ENCODE results near the gene NINJ2.
"Not testable (repeated sequence)": the region's sequence is repeated elsewhere in the genome, so short reads cannot be mapped to it uniquely, and the experiment has no call there.

Gene NINJ2

DNA sequence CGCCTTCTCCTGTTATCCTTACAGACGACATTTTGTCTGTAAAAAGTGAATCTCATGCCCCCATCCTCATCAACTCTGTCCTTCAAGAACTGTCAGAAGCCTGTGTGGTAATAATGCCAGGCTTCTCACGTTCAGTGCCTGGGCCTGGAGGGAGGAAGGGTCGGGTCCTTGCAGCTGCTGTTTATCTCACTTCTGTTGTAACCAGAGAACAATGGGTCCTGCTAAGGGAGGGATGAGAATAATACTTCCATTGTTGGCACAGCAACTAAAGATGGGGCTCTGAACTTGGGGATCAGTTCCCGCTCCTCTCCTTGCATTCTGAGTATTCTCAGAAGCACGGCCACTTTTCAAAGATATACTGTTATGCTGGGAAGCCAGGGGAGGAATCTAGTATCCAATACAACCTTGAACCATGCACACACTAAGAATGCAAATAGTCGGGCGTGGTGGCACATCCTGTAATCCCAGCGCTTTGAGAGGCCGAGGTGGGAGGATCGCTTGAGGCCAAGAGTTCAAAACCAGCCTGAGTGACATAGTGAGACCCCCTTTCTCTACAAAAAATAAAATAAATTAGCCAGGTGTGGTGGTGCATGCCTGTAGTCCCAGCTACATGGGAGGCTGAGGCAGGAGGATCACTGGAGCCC, 38.8 kb upstream of the NINJ2 start:
- DNase-seq (ENCODE audit: extremely low read depth, insufficient read length), result no peak
- H3K4me3 ChIP-seq (replicated peaks; ENCODE audit: low read depth, low read length), result no peak overlapping the region
- no peak for TF ChIP-seq CTCF (IDR thresholded peaks at IDR 0.05; ENCODE audit: insufficient read depth, low read length, poor library complexity, severe bottlenecking)
- H3K27me3 ChIP-seq (replicated peaks; ENCODE audit: control insufficient read depth, insufficient read depth, low read length), result no peaks in the 10 kb centered on the region
- H3K36me3 ChIP-seq (ENCODE audit: control insufficient read depth, insufficient read depth, low read length), result no peaks in the 10 kb centered on the region

DNA sequence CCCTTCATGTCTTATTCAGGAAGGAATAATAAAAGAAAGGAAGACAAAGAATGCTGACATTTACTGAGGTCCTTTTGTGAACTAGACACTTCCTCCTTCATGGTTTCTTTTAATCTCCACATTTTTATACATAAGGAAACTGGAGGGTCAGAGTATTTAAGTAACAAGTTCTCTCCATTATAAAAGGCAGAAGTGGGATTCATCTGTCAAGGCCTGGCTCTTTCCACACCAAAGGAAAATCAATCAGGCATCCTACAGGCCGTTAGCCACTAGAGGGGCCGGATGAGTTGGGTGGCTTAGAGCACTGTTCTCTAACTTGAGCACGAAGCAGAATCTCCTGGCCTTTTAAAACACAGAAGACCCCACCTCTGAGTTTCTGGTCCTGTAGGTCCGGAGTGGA, 36.8 kb upstream of the NINJ2 start:
- DNase-seq (ENCODE audit: extremely low read depth, insufficient read length), result no peak
- no peak overlapping the region for H3K4me3 ChIP-seq (replicated peaks; ENCODE audit: low read depth, low read length)
- H3K27me3 ChIP-seq (replicated peaks; ENCODE audit: control insufficient read depth, insufficient read depth, low read length), result no peaks in the 10 kb centered on the region
- no peaks in the 10 kb centered on the region for H3K36me3 ChIP-seq (ENCODE audit: control insufficient read depth, insufficient read depth, low read length)
- no peak for TF ChIP-seq CTCF (IDR thresholded peaks at IDR 0.05; ENCODE audit: insufficient read depth, low read length, poor library complexity, severe bottlenecking)

- H3K27me3 ChIP-seq (replicated peaks; ENCODE audit: control insufficient read depth, insufficient read depth, low read length), result not testable (repeated sequence)
Observed at GRCh38 chr12:698222-698621, 35.0 kb upstream of the NINJ2 start.

DNA sequence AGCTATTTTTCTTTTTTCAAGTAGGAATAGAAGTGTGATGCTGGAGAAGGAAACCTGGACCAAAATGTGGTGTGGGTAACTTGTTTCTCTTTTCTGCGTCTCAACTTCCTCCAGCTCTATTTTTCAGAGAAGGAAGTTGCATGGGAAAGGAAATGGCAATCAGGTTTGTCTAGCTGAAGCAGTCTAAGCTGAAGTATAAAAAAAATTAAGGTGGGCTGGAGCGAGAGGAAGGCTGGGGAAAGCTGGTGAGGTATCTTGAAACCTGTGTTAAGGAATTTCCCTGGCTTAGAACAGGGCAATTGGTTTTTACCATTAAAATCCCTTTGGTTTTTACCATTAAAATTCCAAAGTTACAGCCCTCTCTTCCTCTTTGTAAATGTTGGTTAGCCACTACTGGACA, 34.2 kb upstream of the NINJ2 start:
- H3K27me3 ChIP-seq (replicated peaks; ENCODE audit: control insufficient read depth, insufficient read depth, low read length), result no peaks in the 10 kb centered on the region
- TF ChIP-seq CTCF (IDR thresholded peaks at IDR 0.05; ENCODE audit: insufficient read depth, low read length, poor library complexity, severe bottlenecking), result no peak
- H3K4me3 ChIP-seq (replicated peaks; ENCODE audit: low read depth, low read length), result no peak overlapping the region
- DNase-seq (ENCODE audit: extremely low read depth, insufficient read length), result no peak
- no peaks in the 10 kb centered on the region for H3K36me3 ChIP-seq (ENCODE audit: control insufficient read depth, insufficient read depth, low read length)

More at GRCh38 chr12:698222-698621, 35.0 kb upstream of the NINJ2 start:
- H3K4me3 ChIP-seq (replicated peaks; ENCODE audit: low read depth, low read length); H3K36me3 ChIP-seq (ENCODE audit: control insufficient read depth, insufficient read depth, low read length); DNase-seq (ENCODE audit: extremely low read depth, insufficient read length): not testable (repeated sequence)

GRCh38 chr12:694734-695503, 31.7 kb upstream of the NINJ2 start:
- no peak for TF ChIP-seq CTCF (IDR thresholded peaks at IDR 0.05; ENCODE audit: insufficient read depth, low read length, poor library complexity, severe bottlenecking)

GRCh38 chr12:693934-694533, 30.8 kb upstream of the NINJ2 start:
- no peak for TF ChIP-seq CTCF (IDR thresholded peaks at IDR 0.05; ENCODE audit: insufficient read depth, low read length, poor library complexity, severe bottlenecking)
- Histone ChIP-seq H3K27me3 (replicated peaks; ENCODE audit: control insufficient read depth, insufficient read depth, low read length) (no peaks in the 10 kb centered on the region), H3K36me3 (ENCODE audit: control insufficient read depth, insufficient read depth, low read length) (no peaks in the 10 kb centered on the region), H3K4me3 (replicated peaks; ENCODE audit: low read depth, low read length) (no peak overlapping the region)
- DNase-seq (ENCODE audit: extremely low read depth, insufficient read length), result no peak

More at GRCh38 chr12:694734-695503, 31.7 kb upstream of the NINJ2 start:
- Histone ChIP-seq H3K4me3 (replicated peaks; ENCODE audit: low read depth, low read length) (no peak overlapping the region), H3K36me3 (ENCODE audit: control insufficient read depth, insufficient read depth, low read length) (no peaks in the 10 kb centered on the region), H3K27me3 (replicated peaks; ENCODE audit: control insufficient read depth, insufficient read depth, low read length) (no peaks in the 10 kb centered on the region)
- no peak for DNase-seq (ENCODE audit: extremely low read depth, insufficient read length)
